GM19324 (cell line): ENCODE measurements around the gene MTG1.
"Not testable (repeated sequence)": the region's sequence is repeated elsewhere in the genome, so short reads cannot be mapped to it uniquely, and the experiment has no call there.

Source experiments
- ATAC-seq: cut with Tn5 transposase; IDR thresholded peaks from one replicate; pipeline ENCODE4 v1.9.1; 2021; ENCODE audit warnings: mild to moderate bottlenecking, moderate library complexity; ENCODE audit not compliant: unreplicated experiment, low FRiP score

The MTG1 gene

GRCh38 chr10:133396035-133396624, 2.2 kb downstream of the MTG1 start:
- no peak for ATAC-seq

- no peak for ATAC-seq
Observed at GRCh38 chr10:133397938-133398337, 4.0 kb downstream of the MTG1 start.

- ATAC-seq: no peak
Observed at GRCh38 chr10:133399123-133399601, 5.2 kb downstream of the MTG1 start.

- ATAC-seq: peak; percentile 74
Observed at GRCh38 chr10:133400624-133401424, 6.9 kb downstream of the MTG1 start.

GRCh38 chr10:133401500-133401899, 7.5 kb downstream of the MTG1 start:
- no peak for ATAC-seq

- ATAC-seq: no peak
Observed at GRCh38 chr10:133401981-133402725, 8.2 kb downstream of the MTG1 start.

GRCh38 chr10:133403359-133403758, 9.4 kb downstream of the MTG1 start:
- ATAC-seq: no peak

GRCh38 chr10:133403784-133404183, 9.8 kb downstream of the MTG1 start:
- no peak for ATAC-seq

GRCh38 chr10:133405272-133405671, 11.3 kb downstream of the MTG1 start:
- ATAC-seq: no peak

GRCh38 chr10:133405844-133406527, 12.0 kb downstream of the MTG1 start:
- ATAC-seq: no peak

- ATAC-seq: no peak
Observed at GRCh38 chr10:133411523-133412380, 17.8 kb downstream of the MTG1 start.

- ATAC-seq: no peak
Observed at GRCh38 chr10:133412381-133412711, 18.4 kb downstream of the MTG1 start.

GRCh38 chr10:133414401-133414800, 20.4 kb downstream of the MTG1 start:
- ATAC-seq: not testable (repeated sequence)

- ATAC-seq: no peak
Observed at GRCh38 chr10:133415752-133416151, 21.8 kb downstream of the MTG1 start.

- no peak for ATAC-seq
Observed at GRCh38 chr10:133418289-133418993, 24.5 kb downstream of the MTG1 start.

- ATAC-seq: no peak
Observed at GRCh38 chr10:133419211-133419950, 25.4 kb downstream of the MTG1 start.

- ATAC-seq: no peak
Observed at GRCh38 chr10:133420028-133420427, 26.1 kb downstream of the MTG1 start.

- no peak for ATAC-seq
Observed at GRCh38 chr10:133420579-133420978, 26.6 kb downstream of the MTG1 start.
